Calu3 (cell line): Measurements from ENCODE around the gene UHRF2. TPM values are rescaled to one million over a fixed set of nuclear protein-coding genes. Genes with fewer than 3 reads are reported as not detected.
"Not testable (repeated sequence)": the region's sequence is repeated elsewhere in the genome, so short reads cannot be mapped to it uniquely, and the experiment has no call there.

Experiments used
- BruUV-seq: library from RNA; stranded (reverse); fragments of 400-500 nt; replicated peaks from 2 replicates; lab custom pipeline; 2021; lab: Mats Ljungman, UMichigan
- CTCF ChIA-PET: fragments of 300-600 bp; sonication (Branson Sonifier 250); formaldehyde crosslinking; loops from one replicate; lab custom pipeline; 2022; ENCODE audit warnings: antibody characterized with exemption; lab: Charles Lee
- DNase-seq: peaks from one replicate; pipeline ENCODE4 v3.0.0; 2022
- H3K27ac Mint-ChIP-seq: one replicate; pipeline ENCODE4 v1.8.0; 2022; ENCODE audit warnings: mixed read lengths; ENCODE audit not compliant: unreplicated experiment
- H3K27me3 Mint-ChIP-seq: one replicate; pipeline ENCODE4 v1.8.0; 2022; ENCODE audit warnings: mixed read lengths; ENCODE audit not compliant: unreplicated experiment
- H3K36me3 Mint-ChIP-seq: one replicate; pipeline ENCODE4 v1.8.0; 2022; ENCODE audit warnings: mild to moderate bottlenecking, moderate library complexity, mixed read lengths; ENCODE audit not compliant: insufficient read depth, unreplicated experiment
- H3K4me1 Mint-ChIP-seq: one replicate; pipeline ENCODE4 v1.8.0; 2022; ENCODE audit warnings: mild to moderate bottlenecking, low read depth, mixed read lengths; ENCODE audit not compliant: unreplicated experiment
- H3K4me3 Mint-ChIP-seq: one replicate; pipeline ENCODE4 v1.8.0; 2022; ENCODE audit warnings: mild to moderate bottlenecking, low read depth, moderate library complexity, mixed read lengths; ENCODE audit not compliant: unreplicated experiment
- H3K9me3 Mint-ChIP-seq: one replicate; pipeline ENCODE4 v1.8.0; 2022; ENCODE audit warnings: low read depth, mixed read lengths; ENCODE audit not compliant: unreplicated experiment
- CTCF ChIP-seq: fragments of 200-600 bp; IDR thresholded peaks from one replicate; pipeline ENCODE4 v1.8.0; 2022; ENCODE audit warnings: antibody characterized with exemption; ENCODE audit not compliant: unreplicated experiment
- intact Hi-C: fragments of 100-400 bp; cut with micrococcal nuclease; formaldehyde crosslinking; loops from one replicate; pipeline ENCODE4 v1.10.0; 2022; ENCODE audit not compliant: unreplicated experiment
- total RNA-seq: library from RNA; stranded (reverse); gene quantifications from 2 replicates; pipeline ENCODE4 v1.2.3, GENCODE V29; 2022

UHRF2 gene
- total RNA-seq, 1 experiment from 2014 or later, result 38.4 TPM

GRCh38 chr9:6449086-6449485, 36.1 kb downstream of the UHRF2 start:
- Mint-ChIP-seq H3K9me3 (no peaks in the 10 kb centered on the region), H3K36me3 (no peaks in the 10 kb centered on the region), H3K27ac (no peak overlapping the region), H3K4me3 (no peak overlapping the region), H3K27me3 (no peaks in the 10 kb centered on the region), H3K4me1 (peaks cover 28% of the 10 kb centered on the region)
- TF ChIP-seq CTCF, result no peak
- intact Hi-C loops, result no loop called here
- DNase-seq, result no peak
- CTCF ChIA-PET, result interaction anchor here (0.6 kb wide), 1 partner anchor 352 kb away, joined by 4 read pairs; no protein-coding TSS in a partner anchor
- BruUV-seq, result no TSS peak

GRCh38 chr9:6449645-6450044, 36.6 kb downstream of the UHRF2 start:
- DNase-seq, result no peak
- H3K36me3 Mint-ChIP-seq, result no peaks in the 10 kb centered on the region
- TF ChIP-seq CTCF, result no peak
- BruUV-seq, result no TSS peak
- H3K9me3 Mint-ChIP-seq, result no peaks in the 10 kb centered on the region
- no peaks in the 10 kb centered on the region for H3K27me3 Mint-ChIP-seq
- H3K27ac Mint-ChIP-seq, result no peak overlapping the region
- peaks cover 28% of the 10 kb centered on the region for H3K4me1 Mint-ChIP-seq
- H3K4me3 Mint-ChIP-seq, result no peak overlapping the region
- CTCF ChIA-PET, result interaction anchor here (0.6 kb wide), 1 partner anchor 351 kb away, joined by 4 read pairs; no protein-coding TSS in a partner anchor
- intact Hi-C loops, result no loop called here

GRCh38 chr9:6450641-6451375, 37.8 kb downstream of the UHRF2 start:
- no peaks in the 10 kb centered on the region for H3K9me3 Mint-ChIP-seq
- no peaks in the 10 kb centered on the region for H3K36me3 Mint-ChIP-seq
- H3K4me3 Mint-ChIP-seq, result no peak overlapping the region
- no peak for TF ChIP-seq CTCF
- H3K4me1 Mint-ChIP-seq, result peaks cover 28% of the 10 kb centered on the region
- CTCF ChIA-PET, result no interaction called here
- DNase-seq, result no peak
- H3K27me3 Mint-ChIP-seq, result no peaks in the 10 kb centered on the region
- intact Hi-C loops, result no loop called here
- H3K27ac Mint-ChIP-seq, result no peak overlapping the region
- no TSS peak for BruUV-seq

GRCh38 chr9:6455292-6455691, 42.3 kb downstream of the UHRF2 start:
- H3K4me3 Mint-ChIP-seq, intact Hi-C loops, DNase-seq, H3K9me3 Mint-ChIP-seq, H3K4me1 Mint-ChIP-seq, H3K36me3 Mint-ChIP-seq, H3K27me3 Mint-ChIP-seq, H3K27ac Mint-ChIP-seq, BruUV-seq, CTCF ChIA-PET: not testable (repeated sequence)

GRCh38 chr9:6458704-6459103, 45.7 kb downstream of the UHRF2 start:
- H3K27ac Mint-ChIP-seq, H3K9me3 Mint-ChIP-seq, H3K36me3 Mint-ChIP-seq, CTCF ChIA-PET, DNase-seq, H3K4me1 Mint-ChIP-seq, H3K4me3 Mint-ChIP-seq, intact Hi-C loops, BruUV-seq, H3K27me3 Mint-ChIP-seq: not testable (repeated sequence)
